Measurements from ENCODE around the gene PEPD. TPM values are rescaled to one million over a fixed set of nuclear protein-coding genes. Genes with fewer than 3 reads are reported as not detected.

The PEPD gene
- total RNA-seq, 5 donors from 2014 or later (not counting 1 experiment from before 2014, with no cell fraction given) = 23.5 to 38.8 (median 31.8) TPM

GRCh38 chr19:33419788-33420130, 101.8 kb downstream of the PEPD start:
- H3K27ac Mint-ChIP-seq = no peak overlapping the region
- H3K4me3 Mint-ChIP-seq = no peak overlapping the region
- H3K27me3 Mint-ChIP-seq = no peaks in the 10 kb centered on the region
- no peaks in the 10 kb centered on the region for H3K27me3 ChIP-seq (replicated peaks in 1 of 2; ENCODE audit: control insufficient read depth in 2 of 2, extremely low read depth in 1 of 2, insufficient read depth in 2 of 2, low read length in 1 of 2)
- H3K9me3 Mint-ChIP-seq = no peaks in the 10 kb centered on the region
- DNase-seq (no peak), ATAC-seq (replicated peaks in 1 of 4) (no peak)
- ChIA-PET CTCF (no interaction called here), POLR2A (no interaction called here)
- H3K9me3 ChIP-seq = no peaks in the 10 kb centered on the region
- 62% methylated on average over 3 of the region's 6 CpGs for WGBS (ENCODE audit: insufficient coverage)
- no peak overlapping the region for H3K27ac ChIP-seq (ENCODE audit: low read length)
- peaks cover 0 to 4% of the 10 kb centered on the region in 2 donors for H3K36me3 ChIP-seq (ENCODE audit: control insufficient read depth in 2 of 2, extremely low read depth in 1 of 2, insufficient read depth in 1 of 2, low read length in 1 of 2)
- peaks cover 3% of the 10 kb centered on the region for H3K36me3 Mint-ChIP-seq
- H3K4me1 ChIP-seq (ENCODE audit: control insufficient read depth in 1 of 2, extremely low read depth in 1 of 2, insufficient read depth in 2 of 2, low read length in 2 of 2) = peaks cover 0 to 9% of the 10 kb centered on the region in 2 experiments
- H3K4me1 Mint-ChIP-seq = peaks cover 7 to 10% (median 8%) of the 10 kb centered on the region in 3 donors
- no peak overlapping the region for H3K4me3 ChIP-seq (ENCODE audit: control insufficient read depth in 1 of 2, extremely low read depth in 1 of 2, low read length in 1 of 2)

GRCh38 chr19:33418871-33419787, 102.5 kb downstream of the PEPD start:
- H3K9me3 ChIP-seq = no peaks in the 10 kb centered on the region
- Mint-ChIP-seq H3K27ac (no peak overlapping the region), H3K27me3 (no peaks in the 10 kb centered on the region), H3K4me1 (peaks cover 7 to 10% (median 8%) of the 10 kb centered on the region in 3 donors), H3K36me3 (no peaks in the 10 kb centered on the region), H3K4me3 (no peak overlapping the region), H3K9me3 (no peaks in the 10 kb centered on the region)
- no peak for DNase-seq
- WGBS (ENCODE audit: insufficient coverage) = 88% methylated on average over 18 of the region's 20 CpGs
- no peak for ATAC-seq (replicated peaks in 1 of 4)
- POLR2A ChIA-PET = no interaction called here
- no peaks in the 10 kb centered on the region for H3K27me3 ChIP-seq (replicated peaks in 1 of 2; ENCODE audit: control insufficient read depth in 2 of 2, extremely low read depth in 1 of 2, insufficient read depth in 2 of 2, low read length in 1 of 2)
- H3K4me1 ChIP-seq (ENCODE audit: control insufficient read depth in 1 of 2, extremely low read depth in 1 of 2, insufficient read depth in 2 of 2, low read length in 2 of 2) = peaks cover 0 to 9% of the 10 kb centered on the region in 2 experiments
- no peak overlapping the region for H3K27ac ChIP-seq (ENCODE audit: low read length)
- H3K4me3 ChIP-seq (ENCODE audit: control insufficient read depth in 1 of 2, extremely low read depth in 1 of 2, low read length in 1 of 2) = no peak overlapping the region
- CTCF ChIA-PET = interaction anchor here in 1 of 2 donors (1.0 kb wide), 1 partner anchor 10 kb away, joined by 3 read pairs; no protein-coding TSS in a partner anchor
- H3K36me3 ChIP-seq (ENCODE audit: control insufficient read depth in 2 of 2, extremely low read depth in 1 of 2, insufficient read depth in 1 of 2, low read length in 1 of 2) = peaks cover 0 to 4% of the 10 kb centered on the region in 2 donors

- no peak for DNase-seq
- H3K4me3 Mint-ChIP-seq = no peak overlapping the region
- no peak for ATAC-seq (replicated peaks in 1 of 4)
- Histone ChIP-seq H3K27ac (ENCODE audit: low read length) (no peak overlapping the region), H3K36me3 (ENCODE audit: control insufficient read depth in 2 of 2, extremely low read depth in 1 of 2, insufficient read depth in 1 of 2, low read length in 1 of 2) (peaks cover 0 to 4% of the 10 kb centered on the region in 2 donors), H3K27me3 (replicated peaks in 1 of 2; ENCODE audit: control insufficient read depth in 2 of 2, extremely low read depth in 1 of 2, insufficient read depth in 2 of 2, low read length in 1 of 2) (no peaks in the 10 kb centered on the region), H3K4me3 (ENCODE audit: control insufficient read depth in 1 of 2, extremely low read depth in 1 of 2, low read length in 1 of 2) (no peak overlapping the region), H3K4me1 (ENCODE audit: control insufficient read depth in 1 of 2, extremely low read depth in 1 of 2, insufficient read depth in 2 of 2, low read length in 2 of 2) (peaks cover 0 to 9% of the 10 kb centered on the region in 2 experiments), H3K9me3 (no peaks in the 10 kb centered on the region)
- H3K36me3 Mint-ChIP-seq = no peaks in the 10 kb centered on the region
- no peak overlapping the region for H3K27ac Mint-ChIP-seq
- H3K9me3 Mint-ChIP-seq = no peaks in the 10 kb centered on the region
- ChIA-PET POLR2A (no interaction called here), CTCF (interaction anchor here in 1 of 2 donors (1.0 kb wide), 1 partner anchor 9 kb away, joined by 3 read pairs; no protein-coding TSS in a partner anchor)
- H3K27me3 Mint-ChIP-seq = no peaks in the 10 kb centered on the region
- 89% methylated on average over 12 of the region's 12 CpGs for WGBS (ENCODE audit: insufficient coverage)
- H3K4me1 Mint-ChIP-seq = peaks cover 7 to 10% (median 8%) of the 10 kb centered on the region in 3 donors
These were observed 103.1 kb downstream of the PEPD start for GRCh38 chr19:33418461-33418860.

GRCh38 chr19:33417751-33418150, 103.8 kb downstream of the PEPD start:
- Mint-ChIP-seq H3K4me1 (peaks cover 7 to 10% (median 8%) of the 10 kb centered on the region in 3 donors), H3K4me3 (no peak overlapping the region), H3K27me3 (no peaks in the 10 kb centered on the region), H3K36me3 (no peaks in the 10 kb centered on the region), H3K27ac (no peak overlapping the region), H3K9me3 (no peaks in the 10 kb centered on the region)
- Histone ChIP-seq H3K27me3 (replicated peaks in 1 of 2; ENCODE audit: control insufficient read depth in 2 of 2, extremely low read depth in 1 of 2, insufficient read depth in 2 of 2, low read length in 1 of 2) (no peaks in the 10 kb centered on the region), H3K27ac (ENCODE audit: low read length) (no peak overlapping the region), H3K4me1 (ENCODE audit: control insufficient read depth in 1 of 2, extremely low read depth in 1 of 2, insufficient read depth in 2 of 2, low read length in 2 of 2) (peaks cover 0 to 9% of the 10 kb centered on the region in 2 experiments), H3K36me3 (ENCODE audit: control insufficient read depth in 2 of 2, extremely low read depth in 1 of 2, insufficient read depth in 1 of 2, low read length in 1 of 2) (peaks cover 0 to 4% of the 10 kb centered on the region in 2 donors), H3K9me3 (no peaks in the 10 kb centered on the region), H3K4me3 (ENCODE audit: control insufficient read depth in 1 of 2, extremely low read depth in 1 of 2, low read length in 1 of 2) (no peak overlapping the region)
- no peak for ATAC-seq (replicated peaks in 1 of 4)
- ChIA-PET CTCF (no interaction called here), POLR2A (interaction anchor here in 1 of 2 donors (0.6 kb wide), 1 partner anchor 756 kb away, joined by 3 read pairs; no protein-coding TSS in a partner anchor)
- 89% methylated on average over 9 of the region's 14 CpGs for WGBS (ENCODE audit: insufficient coverage)
- DNase-seq = no peak

- peak overlapping the region; percentile 8 to 31 for H3K4me3 ChIP-seq (ENCODE audit: control insufficient read depth in 1 of 2, extremely low read depth in 1 of 2, low read length in 1 of 2)
- DNase-seq (peak; percentile 25 to 69 (median 58)), ATAC-seq (replicated peaks in 1 of 4) (peak; percentile 71 to 79 (median 77))
- Mint-ChIP-seq H3K4me1 (peaks cover 7 to 10% (median 8%) of the 10 kb centered on the region in 3 donors), H3K9me3 (no peaks in the 10 kb centered on the region), H3K27ac (peak overlapping the region in 1 of 2 donors; percentile 46), H3K27me3 (no peaks in the 10 kb centered on the region), H3K36me3 (no peaks in the 10 kb centered on the region), H3K4me3 (peak overlapping the region; percentile 62 to 67 (median 64))
- POLR2A ChIA-PET = interaction anchor here in 1 of 2 donors (0.6 kb wide), 1 partner anchor 757 kb away, joined by 3 read pairs; no protein-coding TSS in a partner anchor
- no peaks in the 10 kb centered on the region for H3K27me3 ChIP-seq (replicated peaks in 1 of 2; ENCODE audit: control insufficient read depth in 2 of 2, extremely low read depth in 1 of 2, insufficient read depth in 2 of 2, low read length in 1 of 2)
- peaks cover 0 to 9% of the 10 kb centered on the region in 2 experiments for H3K4me1 ChIP-seq (ENCODE audit: control insufficient read depth in 1 of 2, extremely low read depth in 1 of 2, insufficient read depth in 2 of 2, low read length in 2 of 2)
- no peak overlapping the region for H3K27ac ChIP-seq (ENCODE audit: low read length)
- CTCF ChIA-PET = interaction anchor here (0.5 to 1.4 kb wide), 5 partner anchors 10 to 1316 kb away, joined by 3 to 4 read pairs (median 3); no protein-coding TSS in a partner anchor
- WGBS (ENCODE audit: insufficient coverage) = 62% methylated on average over 22 of the region's 27 CpGs
- peaks cover 0 to 4% of the 10 kb centered on the region in 2 donors for H3K36me3 ChIP-seq (ENCODE audit: control insufficient read depth in 2 of 2, extremely low read depth in 1 of 2, insufficient read depth in 1 of 2, low read length in 1 of 2)
- no peaks in the 10 kb centered on the region for H3K9me3 ChIP-seq
These were observed 105.0 kb downstream of the PEPD start for GRCh38 chr19:33416307-33417215.

All from T-cell (primary cell).